Measurements from ENCODE around the gene NLRP10. TPM values are rescaled to one million over a fixed set of nuclear protein-coding genes. Genes with fewer than 3 reads are reported as not detected.

NLRP10 gene
- total and polyA plus RNA-seq, 2 experiments from 2014 or later: 13.5 to 19.7 TPM

DNA sequence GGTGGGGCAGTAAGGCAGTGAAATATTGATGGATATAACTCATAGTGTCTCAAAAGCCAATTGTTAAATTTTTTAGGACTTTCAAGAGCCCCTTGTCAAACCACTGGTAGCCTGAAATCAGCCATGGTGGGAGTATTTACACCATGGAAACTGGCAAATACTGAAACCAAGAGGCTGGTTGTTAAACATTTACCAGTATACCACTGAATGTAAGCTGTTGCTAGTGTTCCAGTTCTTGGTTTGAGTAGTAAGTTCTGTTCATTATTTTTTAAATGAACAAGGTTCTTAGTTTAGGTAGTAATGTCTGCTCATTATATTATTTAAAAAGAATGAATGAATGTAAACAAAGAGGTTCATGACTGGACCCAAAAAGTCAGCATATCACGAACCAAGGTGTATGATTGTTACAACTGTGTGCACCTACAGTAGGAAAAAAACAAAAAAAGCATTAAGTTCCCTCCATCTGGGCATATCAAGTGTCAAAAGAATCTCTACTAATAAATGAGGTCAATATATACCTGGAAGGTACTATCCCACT, 17.4 kb upstream of the NLRP10 start:
- peaks cover 5% of the 10 kb centered on the region; the same call in 1 of the 2 replicates for H3F3A ChIP-seq (ENCODE audit: insufficient read depth)
- H3K4me1 ChIP-seq (ENCODE audit: insufficient read depth): peaks cover 26% of the 10 kb centered on the region
- H3K27me3 ChIP-seq (replicated peaks; ENCODE audit: insufficient read depth): no peaks in the 10 kb centered on the region
- WGBS, 2 experiments (ENCODE audit: low coverage in 1 of 2, low lambda C conversion rate in 2 of 2, missing lambda C conversion rate in 2 of 2): 65 to 70% methylated on average over 1 of the region's 1 CpG
- H3K27ac ChIP-seq: no peak overlapping the region
- no peak overlapping the region for H3K9ac ChIP-seq
- no peak overlapping the region; the same call in 1 of the 2 replicates for H2AFZ ChIP-seq
- H3K9me2 ChIP-seq (ENCODE audit: insufficient read depth): no peaks in the 10 kb centered on the region
- in situ Hi-C loops (cut with MboI): no loop called here
- no peaks in the 10 kb centered on the region for H3K9me3 ChIP-seq (ENCODE audit: low read depth)
- H3K4me3 ChIP-seq: no peak overlapping the region
- no peaks in the 10 kb centered on the region for H4K20me1 ChIP-seq (ENCODE audit: insufficient read depth)
- H3K79me2 ChIP-seq (ENCODE audit: insufficient read depth): peaks cover 13% of the 10 kb centered on the region
- no peaks in the 10 kb centered on the region for H3K36me3 ChIP-seq (ENCODE audit: low read depth)
- no peak for TF ChIP-seq EZH2 (IDR thresholded peaks at IDR 0.05; ENCODE audit: insufficient read depth, poor library complexity, severe bottlenecking)
- no peak for TF ChIP-seq EZH2phosphoT487 (IDR thresholded peaks at IDR 0.05; ENCODE audit: insufficient read depth, low read depth)
- DNase-seq: no peak
- no peak overlapping the region for H3K4me2 ChIP-seq (ENCODE audit: unreplicated experiment)

DNA sequence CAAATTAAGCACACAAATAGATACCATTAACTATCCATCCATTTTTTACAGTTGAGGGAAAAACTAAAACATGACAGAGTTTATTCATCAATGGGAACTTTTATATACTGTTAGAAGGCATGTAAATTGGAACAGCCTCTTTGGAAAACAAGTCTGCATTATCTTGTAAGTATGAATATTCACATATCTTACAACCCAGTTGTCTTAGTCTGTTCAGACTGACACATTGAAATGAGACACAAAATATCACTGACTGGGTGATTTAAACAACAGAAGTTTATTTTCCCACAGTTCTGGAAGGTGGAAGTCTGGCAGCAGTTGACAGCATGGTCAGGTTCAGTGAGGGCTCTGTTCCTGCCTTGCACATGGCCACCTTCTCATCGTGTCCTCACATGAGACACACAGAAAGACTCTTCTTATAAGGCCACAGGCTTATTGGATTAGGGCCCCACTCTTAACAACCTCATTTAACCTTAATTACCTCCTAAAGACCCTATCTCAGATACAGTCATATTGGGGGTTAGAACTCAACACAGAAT, 16.4 kb upstream of the NLRP10 start:
- peaks cover 34% of the 10 kb centered on the region for H3K4me1 ChIP-seq (ENCODE audit: insufficient read depth)
- no peak overlapping the region for H3K4me2 ChIP-seq (ENCODE audit: unreplicated experiment)
- H3K79me2 ChIP-seq (ENCODE audit: insufficient read depth): 0 out of 2 replicates have a peak, but pooled peaks cover 7% of the 10 kb centered on the region
- H4K20me1 ChIP-seq (ENCODE audit: insufficient read depth): no peaks in the 10 kb centered on the region
- no peak overlapping the region for H3K9ac ChIP-seq
- peak overlapping the region; percentile 34 for H2AFZ ChIP-seq
- no peaks in the 10 kb centered on the region for H3K36me3 ChIP-seq (ENCODE audit: low read depth)
- WGBS, 2 experiments (ENCODE audit: low coverage in 1 of 2, low lambda C conversion rate in 2 of 2, missing lambda C conversion rate in 2 of 2): 88 to 95% methylated on average over 1 of the region's 1 CpG
- in situ Hi-C loops (cut with MboI): no loop called here
- no peak overlapping the region for H3K4me3 ChIP-seq
- H3K9me3 ChIP-seq (ENCODE audit: low read depth): no peaks in the 10 kb centered on the region
- no peaks in the 10 kb centered on the region for H3K27me3 ChIP-seq (replicated peaks; ENCODE audit: insufficient read depth)
- H3K9me2 ChIP-seq (ENCODE audit: insufficient read depth): no peaks in the 10 kb centered on the region
- TF ChIP-seq EZH2phosphoT487 (IDR thresholded peaks at IDR 0.05; ENCODE audit: insufficient read depth, low read depth) (no peak), EZH2 (IDR thresholded peaks at IDR 0.05; ENCODE audit: insufficient read depth, poor library complexity, severe bottlenecking) (no peak)
- no peak for DNase-seq
- H3F3A ChIP-seq (ENCODE audit: insufficient read depth): peaks cover 15% of the 10 kb centered on the region
- no peak overlapping the region for H3K27ac ChIP-seq

DNA sequence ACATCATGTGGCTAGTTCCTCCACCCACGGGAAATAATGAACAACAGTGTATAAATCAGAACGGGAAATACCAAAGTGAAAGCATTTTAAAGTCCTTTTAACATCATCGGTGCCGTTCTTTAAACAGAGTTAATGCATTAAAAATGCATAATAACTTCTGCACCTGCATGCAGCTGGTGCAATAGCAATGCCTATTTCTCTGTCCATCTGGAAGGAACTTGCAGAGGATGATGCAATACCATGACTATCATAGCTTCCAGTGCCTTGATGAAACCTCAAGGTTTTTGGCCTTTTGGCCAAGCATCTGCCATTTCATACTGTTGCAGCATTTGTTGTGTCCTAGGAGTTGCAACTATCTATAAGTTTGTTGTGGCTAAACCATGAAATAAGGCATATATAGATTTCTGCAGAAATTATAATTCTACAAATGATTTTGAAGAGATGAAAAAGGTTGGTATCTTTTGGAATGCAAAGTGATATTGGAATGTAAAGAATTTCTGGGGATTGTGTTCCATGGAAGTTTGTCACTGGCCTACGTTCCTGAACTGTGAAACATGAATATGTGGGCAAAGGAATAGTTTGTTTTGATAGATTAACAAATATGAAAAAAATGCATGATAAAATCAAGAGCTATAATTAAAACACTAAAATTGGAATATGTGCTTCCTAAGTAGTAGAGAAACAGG, 12.1 kb upstream of the NLRP10 start:
- in situ Hi-C loops (cut with MboI): no loop called here

DNA sequence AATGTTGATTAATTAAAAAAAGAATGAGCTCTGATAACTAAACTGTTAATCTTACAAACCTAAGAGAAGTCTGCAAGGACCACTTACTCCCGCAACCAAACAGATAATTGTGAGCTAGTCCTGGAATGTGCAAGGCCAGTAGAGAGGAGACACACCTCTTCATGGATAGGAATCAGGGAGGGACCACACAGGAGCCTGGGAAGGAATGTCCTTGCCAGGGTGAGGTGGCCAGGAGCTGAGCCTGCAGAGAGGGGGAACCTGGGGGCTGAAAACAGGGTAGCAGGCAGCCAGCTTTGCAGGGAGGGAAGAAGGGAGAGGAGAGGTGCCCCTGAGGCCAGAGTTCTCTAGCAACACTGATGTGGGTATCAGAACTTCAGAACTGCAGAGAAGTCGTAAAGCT, 9.4 kb upstream of the NLRP10 start:
- no peak overlapping the region for H3K4me2 ChIP-seq (ENCODE audit: unreplicated experiment)
- no peak overlapping the region for H2AFZ ChIP-seq
- no peak for TF ChIP-seq EZH2phosphoT487 (IDR thresholded peaks at IDR 0.05; ENCODE audit: insufficient read depth, low read depth)
- TF ChIP-seq EZH2 (IDR thresholded peaks at IDR 0.05; ENCODE audit: insufficient read depth, poor library complexity, severe bottlenecking): no peak
- no peaks in the 10 kb centered on the region for H3K9me3 ChIP-seq (ENCODE audit: low read depth)
- no peaks in the 10 kb centered on the region for H3K36me3 ChIP-seq (ENCODE audit: low read depth)
- no peaks in the 10 kb centered on the region for H4K20me1 ChIP-seq (ENCODE audit: insufficient read depth)
- no peaks in the 10 kb centered on the region for H3K27me3 ChIP-seq (replicated peaks; ENCODE audit: insufficient read depth)
- peak overlapping the region; percentile 1; the same call in 1 of the 2 replicates for H3K27ac ChIP-seq
- H3K4me1 ChIP-seq (ENCODE audit: insufficient read depth): peaks cover 40% of the 10 kb centered on the region
- H3K4me3 ChIP-seq: no peak overlapping the region
- in situ Hi-C loops (cut with MboI): no loop called here
- H3K79me2 ChIP-seq (ENCODE audit: insufficient read depth): no peaks in the 10 kb centered on the region
- peaks cover 51% of the 10 kb centered on the region for H3F3A ChIP-seq (ENCODE audit: insufficient read depth)
- WGBS, 2 experiments (ENCODE audit: low coverage in 1 of 2, low lambda C conversion rate in 2 of 2, missing lambda C conversion rate in 2 of 2): 78% methylated on average over 2 of the region's 2 CpGs
- no peak overlapping the region for H3K9ac ChIP-seq
- no peak for DNase-seq
- H3K9me2 ChIP-seq (ENCODE audit: insufficient read depth): no peaks in the 10 kb centered on the region

More for the DNA sequence above, 12.1 kb upstream of the NLRP10 start:
- Histone ChIP-seq H3K9ac (peak overlapping the region; percentile 10; the same call in 1 of the 2 replicates), H3K4me3 (peak overlapping the region; percentile 3; the same call in 1 of the 2 replicates), H3K4me2 (ENCODE audit: unreplicated experiment) (peak overlapping the region; percentile 53), H3K79me2 (ENCODE audit: insufficient read depth) (no peaks in the 10 kb centered on the region), H3K27me3 (replicated peaks; ENCODE audit: insufficient read depth) (no peaks in the 10 kb centered on the region), H3K27ac (peak overlapping the region; percentile 76), H3F3A (ENCODE audit: insufficient read depth) (peaks cover 48% of the 10 kb centered on the region), H3K9me3 (ENCODE audit: low read depth) (no peaks in the 10 kb centered on the region), H2AFZ (no peak overlapping the region), H4K20me1 (ENCODE audit: insufficient read depth) (no peaks in the 10 kb centered on the region), H3K4me1 (ENCODE audit: insufficient read depth) (peaks cover 34% of the 10 kb centered on the region), H3K9me2 (ENCODE audit: insufficient read depth) (no peaks in the 10 kb centered on the region), H3K36me3 (ENCODE audit: low read depth) (no peaks in the 10 kb centered on the region)
- TF ChIP-seq EZH2phosphoT487 (IDR thresholded peaks at IDR 0.05; ENCODE audit: insufficient read depth, low read depth) (no peak), EZH2 (IDR thresholded peaks at IDR 0.05; ENCODE audit: insufficient read depth, poor library complexity, severe bottlenecking) (no peak)
- WGBS, 2 experiments (ENCODE audit: low coverage in 1 of 2, low lambda C conversion rate in 2 of 2, missing lambda C conversion rate in 2 of 2): 0 to 1% methylated on average over 5 of the region's 5 CpGs
- DNase-seq: peak; percentile 94

Data from GM23248 (cell line).